H1 (cell line): Measurements from ENCODE around the gene NTRK2.

Experiments
- CHD1 ChIP-seq: IDR thresholded peaks from 2 replicates; pipeline ENCODE4 v1.6.1; 2012; ENCODE audit warnings: low read depth, low read length, improper control_type of control experiment
- EP300 ChIP-seq, 2 experiments: IDR thresholded peaks; 1 replicate in 1 of 2; 2 replicates in 1 of 2; pipeline ENCODE4 v1.6.1; 2011 to 2012; ENCODE audit warnings: low read depth in 2 of 2, low read length in 2 of 2, mild to moderate bottlenecking in 2 of 2, borderline replicate concordance in 1 of 2, inconsistent platforms in 1 of 2, moderate library complexity in 1 of 2
- EZH2 ChIP-seq: fragments of 200-600 bp; sonication (generic); IDR thresholded peaks from 2 replicates; pipeline ENCODE4 v1.7.1; 2012; ENCODE audit warnings: low read depth, mild to moderate bottlenecking, moderate library complexity, low read length, inconsistent platforms; ENCODE audit not compliant: severe bottlenecking
- FOSL1 ChIP-seq: IDR thresholded peaks from 2 replicates; pipeline ENCODE4 v1.6.1; 2011; ENCODE audit warnings: mild to moderate bottlenecking, low read depth, low read length, moderate library complexity; ENCODE audit not compliant: insufficient read depth
- HDAC6 ChIP-seq: IDR thresholded peaks from one replicate; pipeline ENCODE4 v1.7.1; 2012; ENCODE audit warnings: low read depth, mild to moderate bottlenecking, inconsistent platforms, low read length, moderate library complexity
- POLR2A ChIP-seq, 2 experiments: IDR thresholded peaks; 1 replicate in 1 of 2; 2 replicates in 1 of 2; pipeline ENCODE4 v1.6.1; 2011; ENCODE audit warnings: low read depth in 2 of 2, low read length in 2 of 2, mild to moderate bottlenecking in 2 of 2; ENCODE audit errors: control extremely low read depth in 1 of 2
- RXRA ChIP-seq: IDR thresholded peaks from 2 replicates; pipeline ENCODE4 v1.6.1; 2011; ENCODE audit warnings: low read depth, mild to moderate bottlenecking, low read length, moderate library complexity; ENCODE audit not compliant: insufficient read depth
- SP2 ChIP-seq: IDR thresholded peaks from 2 replicates; pipeline ENCODE4 v1.6.1; 2012; ENCODE audit warnings: mild to moderate bottlenecking, low read length, inconsistent platforms
- TAF7 ChIP-seq: optimal IDR thresholded peaks from 2 replicates; pipeline ENCODE3; 2011; ENCODE audit warnings: low read depth, mild to moderate bottlenecking, inconsistent platforms, low read length, moderate library complexity, borderline replicate concordance
- TF ChIP-seq, protein P1 (sequence below), 3 experiments: IDR thresholded peaks; 1 replicate in 2 of 3; 2 replicates in 1 of 3; pipeline versions ENCODE4 v1.5.1 to v1.6.1; 2011; ENCODE audit warnings: low read length in 3 of 3, mild to moderate bottlenecking in 3 of 3, inconsistent platforms in 2 of 3, low read depth in 1 of 3, moderate library complexity in 1 of 3; ENCODE audit not compliant: insufficient read depth in 1 of 3; ENCODE audit errors: control extremely low read depth in 1 of 3

DNA sequence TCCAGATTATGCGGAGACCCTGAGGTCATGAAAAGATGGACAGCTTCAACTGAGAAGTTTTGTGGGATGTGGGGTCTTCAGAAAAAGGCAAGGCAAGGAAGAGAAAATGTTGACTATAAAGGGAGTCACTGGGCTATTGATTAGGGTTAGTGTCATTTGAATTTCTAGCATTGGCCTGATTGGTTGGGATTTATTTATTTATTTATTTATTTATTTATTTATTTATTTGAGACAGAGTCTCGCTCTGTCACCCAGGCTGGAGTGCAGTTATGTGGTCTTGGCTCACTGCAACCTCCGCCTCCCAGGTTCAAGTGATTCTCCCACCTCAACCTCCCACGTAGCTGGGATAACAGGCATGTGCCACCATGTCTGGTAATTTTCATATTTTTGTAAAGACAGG is 279.7 kb downstream of the NTRK2 start:
- TF ChIP-seq, protein P1, sequence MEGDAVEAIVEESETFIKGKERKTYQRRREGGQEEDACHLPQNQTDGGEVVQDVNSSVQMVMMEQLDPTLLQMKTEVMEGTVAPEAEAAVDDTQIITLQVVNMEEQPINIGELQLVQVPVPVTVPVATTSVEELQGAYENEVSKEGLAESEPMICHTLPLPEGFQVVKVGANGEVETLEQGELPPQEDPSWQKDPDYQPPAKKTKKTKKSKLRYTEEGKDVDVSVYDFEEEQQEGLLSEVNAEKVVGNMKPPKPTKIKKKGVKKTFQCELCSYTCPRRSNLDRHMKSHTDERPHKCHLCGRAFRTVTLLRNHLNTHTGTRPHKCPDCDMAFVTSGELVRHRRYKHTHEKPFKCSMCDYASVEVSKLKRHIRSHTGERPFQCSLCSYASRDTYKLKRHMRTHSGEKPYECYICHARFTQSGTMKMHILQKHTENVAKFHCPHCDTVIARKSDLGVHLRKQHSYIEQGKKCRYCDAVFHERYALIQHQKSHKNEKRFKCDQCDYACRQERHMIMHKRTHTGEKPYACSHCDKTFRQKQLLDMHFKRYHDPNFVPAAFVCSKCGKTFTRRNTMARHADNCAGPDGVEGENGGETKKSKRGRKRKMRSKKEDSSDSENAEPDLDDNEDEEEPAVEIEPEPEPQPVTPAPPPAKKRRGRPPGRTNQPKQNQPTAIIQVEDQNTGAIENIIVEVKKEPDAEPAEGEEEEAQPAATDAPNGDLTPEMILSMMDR (IDR thresholded peaks at IDR 0.05; ENCODE audit: control extremely low read depth in 1 of 3, insufficient read depth in 1 of 3, low read depth in 1 of 3, low read length in 3 of 3): no peak
- TF ChIP-seq CHD1 (no peak), EZH2 (no peak), TAF7 (no peak), SP2 (no peak), FOSL1 (no peak), RXRA (no peak), EP300 (IDR thresholded peaks at IDR 0.05; ENCODE audit: borderline replicate concordance in 1 of 2, low read depth in 2 of 2, low read length in 2 of 2) (no peak), HDAC6 (no peak), POLR2A (IDR thresholded peaks at IDR 0.05; ENCODE audit: control extremely low read depth in 1 of 2, low read depth in 2 of 2, low read length in 2 of 2) (no peak)
